ENCODE measurements around the gene ADAM22.
A peak's percentile ranks its signal among the peaks of the same experiment; 100 is the strongest.
"Not testable (repeated sequence)": the region's sequence is repeated elsewhere in the genome, so short reads cannot be mapped to it uniquely, and the experiment has no call there.

The ADAM22 gene

DNA sequence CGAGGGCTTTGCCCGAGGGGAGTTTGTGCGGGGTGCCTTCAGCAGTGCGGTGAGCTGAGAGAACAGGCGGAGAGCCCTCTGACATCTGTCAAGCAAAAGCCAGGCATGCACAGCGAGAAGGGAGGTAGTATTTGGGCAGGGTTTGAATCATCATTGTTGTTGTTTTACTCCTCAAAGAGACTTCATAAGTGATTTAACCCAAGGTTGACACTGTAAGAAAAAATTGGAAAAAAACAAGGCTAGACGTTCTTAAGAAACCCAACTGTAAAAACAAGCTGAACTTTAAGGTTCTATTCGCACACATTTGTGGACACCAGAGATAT, 1.3 kb downstream of the ADAM22 start:
- no peak for DNase-seq (ENCODE audit: low read depth)
- TF ChIP-seq CTCF (conservative IDR thresholded peaks at IDR 0.05; ENCODE audit: low read depth, low read length) = no peak
- H3K4me3 ChIP-seq (ENCODE audit: low read depth, low read length) = peak overlapping the region; percentile 71

DNA sequence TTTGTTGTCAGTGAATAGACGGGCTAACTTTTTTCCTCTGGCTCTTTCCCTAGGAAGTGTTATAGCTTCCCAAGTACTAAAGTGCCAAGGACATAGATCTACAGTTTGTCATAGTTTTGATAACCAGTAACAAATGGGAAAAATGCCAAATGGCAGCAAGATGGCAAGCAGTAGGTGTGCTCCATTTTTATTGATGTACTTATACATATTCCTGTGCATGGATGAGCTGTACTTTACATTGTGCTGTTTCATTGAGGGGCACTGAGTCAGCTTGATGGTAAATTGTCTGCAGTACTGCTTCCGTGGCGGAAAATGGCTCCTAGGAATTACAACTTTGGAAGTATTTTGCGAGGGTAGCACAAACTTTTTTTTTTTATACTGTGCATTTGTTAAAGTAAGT, 7.1 kb downstream of the ADAM22 start:
- DNase-seq (ENCODE audit: low read depth) = no peak
- no peak for TF ChIP-seq CTCF (conservative IDR thresholded peaks at IDR 0.05; ENCODE audit: low read depth, low read length)

DNA sequence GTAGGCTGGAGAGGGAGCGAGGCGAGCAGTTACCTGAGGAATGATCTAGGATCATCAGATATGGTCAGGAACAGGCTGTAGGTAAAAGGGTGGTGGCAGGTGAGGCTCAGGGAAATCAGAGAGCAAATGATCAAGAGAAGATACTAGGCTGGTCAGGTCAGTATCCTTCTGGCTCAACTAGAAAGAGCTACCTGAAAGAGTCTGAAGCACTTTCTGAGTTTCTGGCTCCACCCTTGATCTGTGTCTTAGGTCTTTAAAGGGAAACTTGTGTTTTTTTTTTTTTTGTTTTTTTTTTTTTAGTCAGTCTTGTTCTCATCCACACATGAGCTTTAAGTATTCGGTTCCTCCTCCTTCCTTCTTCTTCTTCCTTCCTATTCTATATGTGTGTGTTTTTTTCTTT, 10.5 kb downstream of the ADAM22 start:
- DNase-seq (ENCODE audit: low read depth) = no peak
- no peak overlapping the region for H3K4me3 ChIP-seq (ENCODE audit: low read depth, low read length)
- TF ChIP-seq CTCF (conservative IDR thresholded peaks at IDR 0.05; ENCODE audit: low read depth, low read length) = no peak

More for the DNA sequence above, 7.1 kb downstream of the ADAM22 start:
- H3K4me3 ChIP-seq (ENCODE audit: low read depth, low read length) = no peak overlapping the region

DNA sequence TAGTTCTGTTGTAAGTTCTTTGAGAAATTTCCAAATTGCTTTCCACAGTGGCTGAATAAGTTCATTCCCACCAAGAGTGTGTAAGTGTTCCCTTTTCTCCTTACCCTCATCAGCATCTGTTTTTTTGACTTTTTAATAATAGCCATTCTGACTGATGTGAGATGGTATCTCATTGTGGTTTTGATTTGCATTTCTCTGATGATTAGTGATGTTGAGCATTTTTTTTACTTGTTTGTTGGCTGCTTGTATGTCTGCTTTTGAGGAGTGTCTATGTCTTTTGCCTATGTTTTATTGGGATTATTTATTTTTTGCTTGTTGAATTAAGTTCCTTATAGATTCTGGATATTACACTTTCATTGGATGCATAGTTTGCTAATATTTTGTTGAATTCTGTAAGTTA, 11.9 kb downstream of the ADAM22 start:
- H3K4me3 ChIP-seq (ENCODE audit: low read depth, low read length); DNase-seq (ENCODE audit: low read depth): not testable (repeated sequence)

DNA sequence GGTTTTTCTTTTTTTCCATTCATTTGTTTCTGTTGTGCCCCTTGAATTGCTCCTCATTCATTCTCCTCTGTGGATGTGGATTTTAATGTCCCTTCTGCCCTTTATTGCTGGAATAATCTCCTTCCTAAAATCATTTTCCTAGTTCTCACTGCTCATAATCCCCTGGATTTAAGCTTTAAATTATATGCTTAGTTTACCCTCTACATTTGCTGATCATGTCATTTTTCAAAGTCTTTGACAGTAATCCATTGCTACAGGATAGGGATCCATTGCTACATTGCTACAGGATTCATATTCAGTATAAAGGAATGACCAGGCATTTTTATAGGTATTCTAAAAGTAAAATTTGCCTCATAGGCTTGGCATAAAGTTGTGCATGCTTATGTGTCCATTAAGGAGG, 14.3 kb downstream of the ADAM22 start:
- no peak overlapping the region for H3K4me3 ChIP-seq (ENCODE audit: low read depth, low read length)
- no peak for DNase-seq (ENCODE audit: low read depth)
- TF ChIP-seq CTCF (conservative IDR thresholded peaks at IDR 0.05; ENCODE audit: low read depth, low read length) = no peak

- no peak for TF ChIP-seq CTCF (conservative IDR thresholded peaks at IDR 0.05; ENCODE audit: low read depth, low read length)
- DNase-seq (ENCODE audit: low read depth) = no peak
Observed at GRCh38 chr7:87959336-87959735, 25.3 kb downstream of the ADAM22 start.

GRCh38 chr7:87960239-87960638, 26.2 kb downstream of the ADAM22 start:
- H3K4me3 ChIP-seq (ENCODE audit: low read depth, low read length) = no peak overlapping the region
- no peak for DNase-seq (ENCODE audit: low read depth)
- no peak for TF ChIP-seq CTCF (conservative IDR thresholded peaks at IDR 0.05; ENCODE audit: low read depth, low read length)

More at GRCh38 chr7:87959336-87959735, 25.3 kb downstream of the ADAM22 start:
- no peak overlapping the region for H3K4me3 ChIP-seq (ENCODE audit: low read depth, low read length)

DNA sequence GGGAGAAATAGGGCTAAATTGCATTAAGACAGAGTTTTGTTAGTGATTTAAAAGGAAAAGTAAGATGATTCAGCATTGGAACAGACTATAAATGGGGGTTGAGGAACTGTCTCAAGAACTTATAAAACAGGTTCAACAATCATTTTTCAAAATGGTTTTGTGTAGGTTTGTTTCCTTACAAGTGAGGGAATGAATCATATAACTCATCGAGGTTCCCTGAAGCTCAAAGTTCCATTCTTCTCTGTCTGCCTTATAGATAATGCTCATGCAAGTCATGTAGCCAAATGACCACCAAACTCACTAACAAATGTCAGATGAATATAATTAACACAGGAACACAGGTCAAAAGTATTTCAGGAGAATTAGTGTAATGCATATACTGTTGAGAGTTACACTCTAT, 27.7 kb downstream of the ADAM22 start:
- TF ChIP-seq CTCF (conservative IDR thresholded peaks at IDR 0.05; ENCODE audit: low read depth, low read length) = no peak
- DNase-seq (ENCODE audit: low read depth) = no peak
- no peak overlapping the region for H3K4me3 ChIP-seq (ENCODE audit: low read depth, low read length)

All from choroid plexus epithelial cell (primary cell).